OCI-M1 (cell line): ENCODE data around the gene SPRED2.

Source experiments
- DNase-seq: peaks from one replicate; lab custom pipeline; 2025; lab: John Stamatoyannopoulos, UW

The SPRED2 gene

GRCh38 chr2:65413106-65413505 lies 19.3 kb downstream of the SPRED2 start:
- no peak for DNase-seq

- no peak for DNase-seq
These were observed 21.2 kb downstream of the SPRED2 start for GRCh38 chr2:65411056-65411795.

GRCh38 chr2:65409045-65409444 lies 23.4 kb downstream of the SPRED2 start:
- no peak for DNase-seq

- DNase-seq = no peak
These were observed 25.2 kb downstream of the SPRED2 start for GRCh38 chr2:65407240-65407639.

- DNase-seq = no peak
These were observed 27.3 kb downstream of the SPRED2 start for GRCh38 chr2:65404988-65405697.

GRCh38 chr2:65403529-65403915 lies 28.9 kb downstream of the SPRED2 start:
- no peak for DNase-seq

GRCh38 chr2:65402780-65403528 lies 29.4 kb downstream of the SPRED2 start:
- DNase-seq = no peak

GRCh38 chr2:65402323-65402722 lies 30.1 kb downstream of the SPRED2 start:
- no peak for DNase-seq

GRCh38 chr2:65397122-65397521 lies 35.3 kb downstream of the SPRED2 start:
- DNase-seq = no peak

- no peak for DNase-seq
These were observed 35.9 kb downstream of the SPRED2 start for GRCh38 chr2:65396348-65397026.

GRCh38 chr2:65395621-65396347 lies 36.6 kb downstream of the SPRED2 start:
- DNase-seq = no peak

- DNase-seq = no peak
These were observed 38.5 kb downstream of the SPRED2 start for GRCh38 chr2:65393743-65394422.

- DNase-seq = no peak
These were observed 39.4 kb downstream of the SPRED2 start for GRCh38 chr2:65393046-65393445.

- DNase-seq = no peak
These were observed 39.8 kb downstream of the SPRED2 start for GRCh38 chr2:65392609-65393008.

GRCh38 chr2:65390134-65390533 lies 42.3 kb downstream of the SPRED2 start:
- DNase-seq = no peak

- no peak for DNase-seq
These were observed 42.9 kb downstream of the SPRED2 start for GRCh38 chr2:65389476-65389875.

GRCh38 chr2:65388596-65389390 lies 43.6 kb downstream of the SPRED2 start:
- no peak for DNase-seq

- no peak for DNase-seq
These were observed 44.3 kb downstream of the SPRED2 start for GRCh38 chr2:65388051-65388531.

- no peak for DNase-seq
These were observed 45.4 kb downstream of the SPRED2 start for GRCh38 chr2:65386989-65387388.

- no peak for DNase-seq
These were observed 46.1 kb downstream of the SPRED2 start for GRCh38 chr2:65386344-65386743.
